ENCODE measurements around the gene GAL3ST3.

GAL3ST3 gene

DNA sequence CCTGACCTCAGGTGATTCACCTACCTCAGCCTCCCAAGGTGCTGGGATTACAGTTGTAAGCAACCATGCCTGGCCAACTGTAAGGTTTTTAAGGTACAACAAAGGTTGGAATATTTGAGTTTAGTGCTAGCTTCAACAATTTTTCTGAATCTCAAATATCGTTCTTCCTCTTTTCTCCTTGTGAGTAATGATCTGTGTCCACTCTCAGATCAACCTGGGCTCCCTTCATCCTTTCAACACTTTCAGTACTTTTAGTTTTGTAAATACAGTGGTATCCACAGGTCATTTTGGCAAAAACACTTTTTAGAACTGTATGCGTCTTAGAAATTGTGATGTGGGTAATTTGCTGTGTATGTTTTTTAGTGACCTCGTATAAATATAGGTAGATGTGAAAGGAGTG lies 29.0 kb upstream of the GAL3ST3 start:
- no peak for ATAC-seq (ENCODE audit: insufficient read depth, low read depth)
- H3K4me2 ChIP-seq (ENCODE audit: insufficient read depth, low read length): no peak overlapping the region
- H2AFZ ChIP-seq (ENCODE audit: low read depth, low read length): no peak overlapping the region
- H3K9ac ChIP-seq (ENCODE audit: low read depth, low read length): no peak overlapping the region
- no peaks in the 10 kb centered on the region for H3K27me3 ChIP-seq (ENCODE audit: insufficient read depth, low read length, poor library complexity)
- peaks cover 8% of the 10 kb centered on the region; the same call in 1 of the 2 replicates for H3K36me3 ChIP-seq (ENCODE audit: insufficient read depth, low read length)
- H3K79me2 ChIP-seq (ENCODE audit: insufficient read depth, low read length): peaks cover 32% of the 10 kb centered on the region
- peaks cover 28% of the 10 kb centered on the region for H3K4me1 ChIP-seq (ENCODE audit: insufficient read depth, low read length)
- H4K20me1 ChIP-seq (ENCODE audit: insufficient read depth, low read length): no peaks in the 10 kb centered on the region; the same call in 1 of the 2 replicates
- H3K27ac ChIP-seq (ENCODE audit: low read length): no peak overlapping the region
- no peaks in the 10 kb centered on the region for H3K9me3 ChIP-seq (ENCODE audit: insufficient read depth, low read length, severe bottlenecking)
- DNase-seq: no peak
- H3K4me3 ChIP-seq (ENCODE audit: low read depth in 1 of 2, low read length in 2 of 2): no peak overlapping the region
- TF ChIP-seq, protein P1, sequence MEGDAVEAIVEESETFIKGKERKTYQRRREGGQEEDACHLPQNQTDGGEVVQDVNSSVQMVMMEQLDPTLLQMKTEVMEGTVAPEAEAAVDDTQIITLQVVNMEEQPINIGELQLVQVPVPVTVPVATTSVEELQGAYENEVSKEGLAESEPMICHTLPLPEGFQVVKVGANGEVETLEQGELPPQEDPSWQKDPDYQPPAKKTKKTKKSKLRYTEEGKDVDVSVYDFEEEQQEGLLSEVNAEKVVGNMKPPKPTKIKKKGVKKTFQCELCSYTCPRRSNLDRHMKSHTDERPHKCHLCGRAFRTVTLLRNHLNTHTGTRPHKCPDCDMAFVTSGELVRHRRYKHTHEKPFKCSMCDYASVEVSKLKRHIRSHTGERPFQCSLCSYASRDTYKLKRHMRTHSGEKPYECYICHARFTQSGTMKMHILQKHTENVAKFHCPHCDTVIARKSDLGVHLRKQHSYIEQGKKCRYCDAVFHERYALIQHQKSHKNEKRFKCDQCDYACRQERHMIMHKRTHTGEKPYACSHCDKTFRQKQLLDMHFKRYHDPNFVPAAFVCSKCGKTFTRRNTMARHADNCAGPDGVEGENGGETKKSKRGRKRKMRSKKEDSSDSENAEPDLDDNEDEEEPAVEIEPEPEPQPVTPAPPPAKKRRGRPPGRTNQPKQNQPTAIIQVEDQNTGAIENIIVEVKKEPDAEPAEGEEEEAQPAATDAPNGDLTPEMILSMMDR (IDR thresholded peaks at IDR 0.05; ENCODE audit: borderline replicate concordance, extremely low read depth, low read length, poor library complexity, severe bottlenecking): no peak
- no peak for TF ChIP-seq EZH2 (IDR thresholded peaks at IDR 0.05; ENCODE audit: borderline replicate concordance, low read depth, low read length, severe bottlenecking)

DNA sequence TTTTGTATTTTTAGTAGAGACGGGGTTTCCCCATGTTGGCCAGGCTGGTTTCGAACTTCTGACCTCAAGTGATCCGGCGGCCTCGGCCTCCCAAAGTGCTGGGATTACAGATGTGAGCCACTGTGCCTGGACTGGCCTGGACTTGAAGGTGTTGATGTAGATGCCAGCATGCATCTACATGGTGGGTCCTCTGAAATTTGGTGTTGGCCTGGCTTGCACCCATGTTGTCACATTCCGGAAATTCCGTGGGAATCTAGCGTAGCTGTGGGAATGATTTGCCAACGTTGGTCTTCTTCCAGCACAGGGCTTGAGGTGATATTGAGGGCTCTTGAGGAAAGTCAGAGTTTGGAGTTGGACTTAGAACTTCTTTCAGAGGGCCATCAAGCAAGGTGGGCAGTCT lies 27.6 kb upstream of the GAL3ST3 start:
- Histone ChIP-seq H3K27ac (ENCODE audit: low read length) (no peak overlapping the region), H3K9me3 (ENCODE audit: insufficient read depth, low read length, severe bottlenecking) (no peaks in the 10 kb centered on the region), H3K4me3 (ENCODE audit: low read depth in 1 of 2, low read length in 2 of 2) (no peak overlapping the region), H3K4me2 (ENCODE audit: insufficient read depth, low read length) (no peak overlapping the region), H3K36me3 (ENCODE audit: insufficient read depth, low read length) (peaks cover 14% of the 10 kb centered on the region; the same call in 1 of the 2 replicates), H3K79me2 (ENCODE audit: insufficient read depth, low read length) (peaks cover 34% of the 10 kb centered on the region), H4K20me1 (ENCODE audit: insufficient read depth, low read length) (no peaks in the 10 kb centered on the region; the same call in 1 of the 2 replicates), H2AFZ (ENCODE audit: low read depth, low read length) (no peak overlapping the region), H3K27me3 (ENCODE audit: insufficient read depth, low read length, poor library complexity) (no peaks in the 10 kb centered on the region), H3K4me1 (ENCODE audit: insufficient read depth, low read length) (peaks cover 31% of the 10 kb centered on the region), H3K9ac (ENCODE audit: low read depth, low read length) (no peak overlapping the region)
- TF ChIP-seq EZH2 (IDR thresholded peaks at IDR 0.05; ENCODE audit: borderline replicate concordance, low read depth, low read length, severe bottlenecking): no peak
- TF ChIP-seq, protein P1 (IDR thresholded peaks at IDR 0.05; ENCODE audit: borderline replicate concordance, extremely low read depth, low read length, poor library complexity, severe bottlenecking): no peak
- ATAC-seq (ENCODE audit: insufficient read depth, low read depth) (no peak), DNase-seq (no peak)

- no peak for DNase-seq
- Histone ChIP-seq H3K27ac (ENCODE audit: low read length) (no peak overlapping the region), H4K20me1 (ENCODE audit: insufficient read depth, low read length) (no peaks in the 10 kb centered on the region; the same call in 1 of the 2 replicates), H3K9me3 (ENCODE audit: insufficient read depth, low read length, severe bottlenecking) (no peaks in the 10 kb centered on the region), H3K9ac (ENCODE audit: low read depth, low read length) (no peak overlapping the region), H3K36me3 (ENCODE audit: insufficient read depth, low read length) (peaks cover 14% of the 10 kb centered on the region; the same call in 1 of the 2 replicates), H3K27me3 (ENCODE audit: insufficient read depth, low read length, poor library complexity) (no peaks in the 10 kb centered on the region), H2AFZ (ENCODE audit: low read depth, low read length) (no peak overlapping the region), H3K79me2 (ENCODE audit: insufficient read depth, low read length) (peaks cover 41% of the 10 kb centered on the region), H3K4me2 (ENCODE audit: insufficient read depth, low read length) (no peak overlapping the region), H3K4me1 (ENCODE audit: insufficient read depth, low read length) (peaks cover 27% of the 10 kb centered on the region), H3K4me3 (ENCODE audit: low read depth in 1 of 2, low read length in 2 of 2) (no peak overlapping the region)
- TF ChIP-seq, protein P1 (IDR thresholded peaks at IDR 0.05; ENCODE audit: borderline replicate concordance, extremely low read depth, low read length, poor library complexity, severe bottlenecking): no peak
- no peak for TF ChIP-seq EZH2 (IDR thresholded peaks at IDR 0.05; ENCODE audit: borderline replicate concordance, low read depth, low read length, severe bottlenecking)
- no peak for ATAC-seq (ENCODE audit: insufficient read depth, low read depth)
Observed at GRCh38 chr11:66075273-66075672, 26.3 kb upstream of the GAL3ST3 start.

Data from DND-41 (cell line).